Vagina (tissue), 2 donors: Measurements from ENCODE around the gene LSP1.

Experiments used
- CTCF ChIP-seq, 3 experiments: fragments of 450-650 bp in 2 of 3; fragments of 200-600 bp in 1 of 3; sonication (generic) in 1 of 3; IDR thresholded peaks; one replicate each; pipeline ENCODE4 v1.5.1; 2017 to 2019; ENCODE audit warnings: antibody characterized with exemption in 3 of 3, mild to moderate bottlenecking in 2 of 3, moderate library complexity in 2 of 3
- POLR2A ChIP-seq, 2 donors: fragments of 450-650 bp; IDR thresholded peaks; one replicate each; pipeline ENCODE4 v1.6.1; 2017; ENCODE audit warnings: antibody characterized with exemption in 2 of 2, mild to moderate bottlenecking in 2 of 2, moderate library complexity in 2 of 2

GRCh38 chr11:1852271-1852876 is 510 bp upstream of the LSP1 start:
- TF ChIP-seq POLR2A (IDR thresholded peaks at IDR 0.05) = no peak
- TF ChIP-seq CTCF (IDR thresholded peaks at IDR 0.05) = no peak
